HFFc6 (cell line): Measurements from ENCODE around the gene PYGL. TPM values are rescaled to one million over a fixed set of nuclear protein-coding genes. Genes with fewer than 3 reads are reported as not detected.

Experiments used
- DNase-seq: peaks from one replicate; pipeline ENCODE4 v3.0.0-alpha.2; 2018
- H3K27ac Mint-ChIP-seq: 2 replicates; pipeline ENCODE4 v1.8.0; 2020; ENCODE audit warnings: mild to moderate bottlenecking, mixed read lengths
- H3K27me3 Mint-ChIP-seq: 2 replicates; pipeline ENCODE4 v1.8.0; 2021; ENCODE audit warnings: mild to moderate bottlenecking, moderate library complexity, mixed read lengths; ENCODE audit not compliant: insufficient read depth
- H3K36me3 Mint-ChIP-seq: 2 replicates; pipeline ENCODE4 v1.8.0; 2021; ENCODE audit warnings: low read depth, mixed read lengths
- H3K4me1 Mint-ChIP-seq: 2 replicates; pipeline ENCODE4 v1.8.0; 2020; ENCODE audit warnings: low read depth, mixed read lengths
- H3K4me3 Mint-ChIP-seq: 2 replicates; pipeline ENCODE4 v1.8.0; 2020; ENCODE audit warnings: mild to moderate bottlenecking, moderate library complexity, mixed read lengths
- H3K9me3 Mint-ChIP-seq: 2 replicates; pipeline ENCODE4 v1.8.0; 2020; ENCODE audit warnings: mild to moderate bottlenecking, mixed read lengths
- CTCF ChIP-seq: fragments of 200-600 bp; sonication (generic); IDR thresholded peaks from 2 replicates; pipeline ENCODE4 v1.5.0; 2021; ENCODE audit warnings: antibody characterized with exemption, mild to moderate bottlenecking
- long read RNA-seq: library from polyadenylated mRNA; unstranded; transcript quantifications from one replicate; pipeline ENCODE4 v2.0.0, GENCODE V29; 2019
- total RNA-seq, 6 experiments: library from RNA; stranded (reverse); fragmentation: NEBNext Ultra II Directional; extraction: Animal tissue kit (Norgen Biotek cat#: 25700); gene quantifications; 2 replicates in 1 of 6; 3 replicates in 5 of 6; pipeline ENCODE4 v1.2.3, GENCODE V29; 2021

PYGL gene
- total RNA-seq = 10 to 100 TPM; 28.8 to 41.8 (median 30.6) TPM
- long read RNA-seq, transcript PYGL-201 (20 exons, 3,048 nt) = major isoform, 19 of 37 reads
- long read RNA-seq, partial matches to known transcripts = 3 of 37 reads
- long read RNA-seq, other reads (novel, unspliced or antisense) = 12 of 37 reads

DNA sequence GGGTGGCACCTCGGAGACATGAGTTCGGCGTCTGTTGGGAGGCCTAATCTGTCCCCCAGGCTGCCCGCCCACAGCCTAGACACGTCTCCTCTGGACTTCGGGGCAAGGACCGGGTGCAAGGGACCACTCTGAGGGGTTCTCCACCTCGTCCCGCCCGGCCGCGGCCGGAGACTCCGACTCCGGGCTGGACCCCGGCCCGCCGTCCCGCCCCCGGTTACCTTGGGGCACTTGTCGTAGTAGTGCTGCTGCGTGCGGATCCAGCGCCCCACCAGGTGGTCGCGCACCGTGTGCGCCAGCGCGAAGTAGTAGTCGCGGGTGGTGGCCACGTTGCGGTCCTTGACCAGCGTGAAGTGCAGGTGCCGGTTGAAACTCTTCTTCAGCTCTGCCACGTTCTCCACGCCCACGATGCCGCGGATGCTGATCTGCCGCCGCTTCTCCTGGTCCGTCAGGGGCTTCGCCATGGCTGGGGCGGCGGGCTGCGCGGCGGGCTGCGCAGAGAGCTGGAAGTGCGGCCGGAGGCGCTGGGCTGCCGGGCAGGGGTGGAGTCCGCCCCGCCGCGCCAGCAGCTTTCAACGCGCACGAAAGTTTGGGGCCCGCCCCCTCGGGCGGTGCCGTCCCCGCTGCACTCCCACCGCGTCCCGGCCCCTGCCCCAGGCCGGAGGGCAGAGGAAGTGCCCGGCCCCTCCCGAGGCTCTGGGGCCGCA is at the start of gene PYGL:
PYGL (minus strand) TSS at position 541 of the 704 bp plus-strand sequence; CDS start at position 461, 80 bp downstream.
- H3K4me3 Mint-ChIP-seq = peak within 1 kb of the TSS; percentile 91
- peaks cover 50% of the 10 kb centered on the region for H3K4me1 Mint-ChIP-seq
- peak; percentile 39 for DNase-seq
- H3K27me3 Mint-ChIP-seq = no peaks in the 10 kb centered on the region
- H3K9me3 Mint-ChIP-seq = no peaks in the 10 kb centered on the region
- H3K36me3 Mint-ChIP-seq = peaks cover 11% of the 10 kb centered on the region; the same call in 1 of the 2 replicates
- H3K27ac Mint-ChIP-seq = peak within 1 kb of the TSS; percentile 75
- TF ChIP-seq CTCF = no peak

GRCh38 chr14:50985859-50986331 is 41.6 kb upstream of the PYGL start:
- TF ChIP-seq CTCF = no peak
- Mint-ChIP-seq H3K4me1 (no peaks in the 10 kb centered on the region), H3K27ac (no peak overlapping the region), H3K36me3 (no peaks in the 10 kb centered on the region), H3K27me3 (peaks cover 42% of the 10 kb centered on the region), H3K4me3 (no peak overlapping the region), H3K9me3 (no peaks in the 10 kb centered on the region)
- DNase-seq = no peak

GRCh38 chr14:50985124-50985858 is 41.0 kb upstream of the PYGL start:
- no peaks in the 10 kb centered on the region for H3K9me3 Mint-ChIP-seq
- H3K36me3 Mint-ChIP-seq = no peaks in the 10 kb centered on the region
- H3K27me3 Mint-ChIP-seq = peaks cover 43% of the 10 kb centered on the region
- H3K4me3 Mint-ChIP-seq = no peak overlapping the region
- DNase-seq = no peak
- no peak overlapping the region for H3K27ac Mint-ChIP-seq
- no peak for TF ChIP-seq CTCF
- H3K4me1 Mint-ChIP-seq = no peaks in the 10 kb centered on the region

- H3K27ac Mint-ChIP-seq = no peak overlapping the region
- H3K9me3 Mint-ChIP-seq = no peaks in the 10 kb centered on the region
- H3K4me3 Mint-ChIP-seq = no peak overlapping the region
- no peak for TF ChIP-seq CTCF
- H3K27me3 Mint-ChIP-seq = peaks cover 40% of the 10 kb centered on the region
- DNase-seq = no peak
- no peaks in the 10 kb centered on the region for H3K36me3 Mint-ChIP-seq
- no peaks in the 10 kb centered on the region for H3K4me1 Mint-ChIP-seq
Measured at GRCh38 chr14:50984036-50984710, 39.9 kb upstream of the PYGL start.
